ENCODE results near the gene LNX2.
"Not testable (repeated sequence)": the region's sequence is repeated elsewhere in the genome, so short reads cannot be mapped to it uniquely, and the experiment has no call there.

LNX2 gene

GRCh38 chr13:27636589-27637288 lies 16.4 kb upstream of the LNX2 start:
- no peak for DNase-seq

- DNase-seq: no peak
These were observed 14.9 kb upstream of the LNX2 start for GRCh38 chr13:27635266-27635665.

- no peak for DNase-seq
These were observed 14.5 kb upstream of the LNX2 start for GRCh38 chr13:27634791-27635190.

- no peak for DNase-seq
These were observed 13.9 kb upstream of the LNX2 start for GRCh38 chr13:27634231-27634630.

GRCh38 chr13:27632648-27633047 lies 12.3 kb upstream of the LNX2 start:
- no peak for DNase-seq

GRCh38 chr13:27632214-27632613 lies 11.9 kb upstream of the LNX2 start:
- DNase-seq: no peak

GRCh38 chr13:27631665-27632064 lies 11.3 kb upstream of the LNX2 start:
- no peak for DNase-seq

- no peak for DNase-seq
These were observed 10.8 kb upstream of the LNX2 start for GRCh38 chr13:27631156-27631555.

DNA sequence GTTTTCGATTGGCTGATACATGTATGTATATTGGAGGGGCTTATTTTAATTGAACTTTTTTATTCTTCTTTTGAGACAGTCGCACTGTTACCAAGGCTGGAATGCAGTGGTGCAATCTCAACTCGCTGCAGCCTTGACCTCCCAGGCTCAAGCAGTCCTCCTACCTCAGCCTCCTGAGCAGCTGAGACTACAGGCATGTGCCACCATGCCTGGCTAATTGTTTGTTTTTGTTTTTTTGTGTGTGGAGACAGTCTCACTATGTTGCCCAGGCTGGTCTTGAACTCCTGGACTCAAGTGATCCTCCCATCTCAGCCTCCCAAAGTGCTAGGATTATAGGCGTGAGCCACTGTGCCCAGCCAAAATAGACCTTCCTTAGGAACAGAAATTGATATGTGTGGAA lies 8.4 kb upstream of the LNX2 start:
- DNase-seq: not testable (repeated sequence)

DNA sequence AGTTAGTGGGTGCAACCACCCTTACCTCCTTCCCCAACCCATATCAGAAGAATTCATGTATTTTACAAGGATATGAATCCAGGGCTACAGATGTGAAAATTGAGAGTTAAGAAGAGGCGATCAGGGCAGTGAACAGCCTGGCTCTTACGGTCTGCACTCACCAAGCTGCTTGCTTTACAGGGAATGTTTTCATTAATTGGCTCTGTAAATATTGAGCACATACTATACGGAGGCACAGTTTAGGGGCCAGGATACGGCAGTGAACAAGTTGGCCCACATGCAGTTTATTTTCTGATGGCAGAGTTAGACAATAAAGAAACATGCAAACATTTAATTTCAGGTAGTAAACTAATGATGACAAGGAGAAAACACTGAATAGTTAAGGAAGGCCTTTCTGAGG lies 7.8 kb upstream of the LNX2 start:
- no peak for DNase-seq

DNA sequence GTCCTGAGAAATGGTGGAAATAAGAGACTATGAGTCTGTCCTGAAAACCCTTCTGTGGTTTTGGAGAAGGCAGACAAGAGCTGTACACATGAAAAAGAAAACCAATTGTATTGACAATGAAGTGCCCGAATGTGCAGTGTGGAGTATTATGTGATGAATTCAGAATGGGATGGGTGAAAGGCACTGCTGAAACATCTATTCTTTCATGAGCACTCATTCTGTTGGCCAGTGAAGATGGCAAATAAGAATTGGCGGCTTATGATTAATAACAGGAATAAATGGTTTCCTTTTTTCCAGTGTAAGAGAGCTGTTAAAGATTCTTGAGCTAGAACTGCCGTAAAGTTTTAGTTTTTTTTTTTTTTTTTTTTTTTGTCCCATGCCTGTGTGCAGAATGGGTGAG lies 7.1 kb upstream of the LNX2 start:
- DNase-seq: peak; percentile 22

GRCh38 chr13:27625839-27626238 lies 5.5 kb upstream of the LNX2 start:
- no peak for DNase-seq

- no peak for DNase-seq
These were observed 3.7 kb upstream of the LNX2 start for GRCh38 chr13:27624071-27624470.

GRCh38 chr13:27622881-27623280 lies 2.6 kb upstream of the LNX2 start:
- DNase-seq: no peak

DNA sequence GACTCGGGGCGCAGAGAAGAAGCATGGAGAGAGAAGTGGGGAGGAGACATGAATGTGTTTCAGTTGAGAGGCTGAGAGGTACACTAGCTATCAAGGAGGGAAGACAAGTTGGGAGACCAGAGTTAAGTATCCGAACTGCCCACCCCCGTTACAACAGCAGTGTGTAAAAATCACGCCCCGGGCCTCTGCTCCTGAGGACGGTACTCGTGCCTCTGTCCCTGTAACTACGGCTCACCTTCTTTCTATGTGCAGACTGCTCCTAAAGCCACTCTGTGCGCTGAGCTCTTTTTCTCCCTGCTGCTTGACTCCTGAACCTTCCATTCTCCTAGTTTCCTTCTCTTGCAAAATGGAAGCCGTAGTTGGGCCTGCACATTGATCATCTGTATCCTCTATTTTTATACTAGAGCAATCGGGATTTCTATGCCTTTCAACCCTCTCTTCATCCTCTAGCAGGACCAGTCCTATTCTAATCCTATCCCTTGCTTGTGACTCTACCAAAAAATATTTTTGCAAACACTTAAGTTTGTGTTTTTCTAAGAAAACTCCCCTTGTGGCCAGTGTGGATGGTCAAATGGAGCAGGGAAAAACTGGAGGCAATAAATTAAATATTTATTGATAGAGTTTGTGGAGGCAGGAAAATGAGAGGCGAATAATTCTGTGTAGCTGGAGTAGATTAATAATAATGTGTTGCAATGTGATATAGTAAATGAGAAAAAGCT lies 1.9 kb upstream of the LNX2 start:
- DNase-seq: no peak

- peak; percentile 31 for DNase-seq
These were observed 1.2 kb upstream of the LNX2 start, which contains the start of gene POLR1D for GRCh38 chr13:27621366-27622101. Gene POLR1D, plus strand, starts transcription at chr13:27621892. Its CDS starts 92 bp downstream, at chr13:27621984.

DNA sequence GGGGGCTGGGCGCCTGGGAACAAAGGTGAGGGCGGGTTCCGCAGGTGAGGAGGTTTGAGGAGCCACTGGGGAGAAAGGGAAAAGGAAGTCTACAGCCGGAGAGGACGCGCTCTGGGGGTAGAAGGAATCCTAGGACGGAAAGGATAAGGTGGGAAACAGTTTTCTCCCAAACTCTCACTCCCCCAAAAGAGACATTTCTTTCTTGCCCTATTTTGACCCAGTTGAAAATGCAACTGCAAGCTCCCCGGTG lies 712 bp upstream of the LNX2 start:
- DNase-seq: no peak

- DNase-seq: no peak
These were observed 477 bp downstream of the LNX2 start for GRCh38 chr13:27619728-27620376.

- DNase-seq: no peak
These were observed 1.1 kb downstream of the LNX2 start for GRCh38 chr13:27619093-27619727.

DNA sequence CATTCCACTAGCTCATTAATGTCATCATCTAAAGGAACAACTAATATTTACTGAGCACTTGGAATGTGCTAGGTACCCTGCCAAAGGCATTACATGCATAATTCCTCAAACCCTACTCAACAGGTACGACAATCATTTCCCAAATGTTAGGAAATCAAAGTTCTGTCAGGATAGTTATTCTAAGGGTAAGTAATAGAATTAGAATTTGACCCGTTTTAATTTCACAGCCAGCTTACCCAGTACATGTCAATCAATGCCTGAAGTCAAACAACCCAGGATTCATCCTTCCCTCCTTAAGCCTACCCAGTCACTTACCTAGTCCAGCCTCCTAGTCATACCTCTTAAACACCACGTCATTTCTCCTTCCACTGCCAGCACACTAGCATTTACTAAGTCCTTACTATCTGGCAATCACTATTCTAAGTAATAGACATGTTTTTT lies 2.4 kb downstream of the LNX2 start:
- DNase-seq: no peak

GRCh38 chr13:27613628-27614027 lies 6.7 kb downstream of the LNX2 start:
- DNase-seq: no peak

- no peak for DNase-seq
These were observed 13.2 kb downstream of the LNX2 start for GRCh38 chr13:27607125-27607524.

- DNase-seq: no peak
These were observed 14.6 kb downstream of the LNX2 start for GRCh38 chr13:27605610-27606200.

Measured in NCI-H2029 treated with DMSO at 0.1 percent for 48 hours (cell line).